DOHH2 (cell line): ENCODE results near the gene KCNIP3.

Experiments
- CTCF ChIP-seq: fragments of 200-600 bp; sonication (generic); IDR thresholded peaks from one replicate; pipeline ENCODE4 v1.5.1; 2014; ENCODE audit warnings: antibody characterized with exemption, mild to moderate bottlenecking, low read depth, low read length; ENCODE audit not compliant: poor library complexity, severe bottlenecking
- EZH2phosphoT487 ChIP-seq: fragments of 200-600 bp; sonication (generic); IDR thresholded peaks from 2 replicates; pipeline ENCODE4 v1.6.1; 2017; ENCODE audit warnings: borderline replicate concordance, mild to moderate bottlenecking, antibody characterized with exemption, low read length, moderate library complexity, mixed read lengths

- TF ChIP-seq CTCF: no peak
- TF ChIP-seq EZH2phosphoT487: no peak
Measured at GRCh38 chr2:95382686-95383634, 85.8 kb downstream of the KCNIP3 start.
